Natural killer cell treated with Interleukin-12 subunit alpha and Interleukin-12 subunit beta and Interleukin-15 and Interleukin-18, amount 100 ng/mL, for 72 hours (primary cell): ENCODE data around the gene IL4I1. TPM values are rescaled to one million over a fixed set of nuclear protein-coding genes. Genes with fewer than 3 reads are reported as not detected.

ENCODE experiments used
- ATAC-seq, 2 donors: fragments of 150-1000 bp; cut with Tn5 transposase in 1 of 2; sonication (Bioruptor Pico), chemical (Tn5 transposase) in 1 of 2; 2 replicates each; pipeline ENCODE4 v1.10.0; 2021
- DNase-seq: peaks from one replicate; pipeline ENCODE4 v3.0.0; 2022; ENCODE audit warnings: low spot score
- H3K27ac Mint-ChIP-seq, 2 donors: 1 replicate in 1 of 2; 2 replicates in 1 of 2; pipeline ENCODE4 v1.8.0; 2022; ENCODE audit warnings: mixed read lengths in 2 of 2, mild to moderate bottlenecking in 1 of 2, moderate library complexity in 1 of 2
- H3K27me3 Mint-ChIP-seq, 2 donors: 1 replicate in 1 of 2; 2 replicates in 1 of 2; pipeline ENCODE4 v1.8.0; 2022; ENCODE audit warnings: mixed read lengths in 2 of 2
- H3K36me3 Mint-ChIP-seq: one replicate; pipeline ENCODE4 v1.8.0; 2022; ENCODE audit warnings: mixed read lengths
- H3K4me1 Mint-ChIP-seq, 2 donors: 1 replicate in 1 of 2; 2 replicates in 1 of 2; pipeline ENCODE4 v1.8.0; 2022; ENCODE audit warnings: low read depth in 2 of 2, mixed read lengths in 2 of 2, mild to moderate bottlenecking in 1 of 2
- H3K4me3 Mint-ChIP-seq: one replicate; pipeline ENCODE4 v1.8.0; 2022; ENCODE audit warnings: mixed read lengths
- H3K9me3 Mint-ChIP-seq: 2 replicates; pipeline ENCODE4 v1.8.0; 2022; ENCODE audit warnings: mixed read lengths
- total RNA-seq, 2 donors: library from RNA; stranded (reverse); gene quantifications; one replicate each; pipeline ENCODE4 v1.2.3, GENCODE V29; 2022

The IL4I1 gene
- total RNA-seq, 2 donors from 2014 or later: 2.4 to 15.1 TPM

- Mint-ChIP-seq H3K27me3 (no peaks in the 10 kb centered on the region), H3K27ac (no peak overlapping the region), H3K9me3 (no peaks in the 10 kb centered on the region), H3K4me1 (no peaks in the 10 kb centered on the region), H3K36me3 (no peaks in the 10 kb centered on the region), H3K4me3 (no peak overlapping the region)
- DNase-seq: no peak
- ATAC-seq: no peak
These were observed 11.9 kb downstream of the IL4I1 start for GRCh38 chr19:49884760-49885159.

- no peaks in the 10 kb centered on the region for H3K9me3 Mint-ChIP-seq
- H3K4me1 Mint-ChIP-seq: peaks cover 0 to 1% of the 10 kb centered on the region in 2 donors
- DNase-seq: no peak
- H3K4me3 Mint-ChIP-seq: no peak overlapping the region
- no peaks in the 10 kb centered on the region for H3K36me3 Mint-ChIP-seq
- no peaks in the 10 kb centered on the region for H3K27me3 Mint-ChIP-seq
- H3K27ac Mint-ChIP-seq: no peak overlapping the region
- ATAC-seq: no peak
These were observed 12.6 kb downstream of the IL4I1 start for GRCh38 chr19:49884109-49884508.

GRCh38 chr19:49883094-49883493 is 13.6 kb downstream of the IL4I1 start:
- ATAC-seq: no peak

GRCh38 chr19:49882643-49883042 is 14.0 kb downstream of the IL4I1 start:
- DNase-seq (no peak), ATAC-seq (no peak)
- Mint-ChIP-seq H3K36me3 (no peaks in the 10 kb centered on the region), H3K27ac (no peak overlapping the region), H3K4me3 (no peak overlapping the region), H3K9me3 (no peaks in the 10 kb centered on the region), H3K4me1 (peaks cover 11 to 15% of the 10 kb centered on the region in 2 donors), H3K27me3 (no peaks in the 10 kb centered on the region)

More at GRCh38 chr19:49883094-49883493, 13.6 kb downstream of the IL4I1 start:
- no peaks in the 10 kb centered on the region for H3K36me3 Mint-ChIP-seq
- H3K27ac Mint-ChIP-seq: no peak overlapping the region
- H3K4me1 Mint-ChIP-seq: peaks cover 8 to 12% of the 10 kb centered on the region in 2 donors
- no peak for DNase-seq
- no peaks in the 10 kb centered on the region for H3K9me3 Mint-ChIP-seq
- H3K27me3 Mint-ChIP-seq: no peaks in the 10 kb centered on the region
- H3K4me3 Mint-ChIP-seq: no peak overlapping the region

- no peaks in the 10 kb centered on the region for H3K36me3 Mint-ChIP-seq
- H3K4me1 Mint-ChIP-seq: peaks cover 11 to 15% of the 10 kb centered on the region in 2 donors
- no peaks in the 10 kb centered on the region for H3K27me3 Mint-ChIP-seq
- no peak overlapping the region for H3K4me3 Mint-ChIP-seq
- no peaks in the 10 kb centered on the region for H3K9me3 Mint-ChIP-seq
- DNase-seq (no peak), ATAC-seq (no peak)
- H3K27ac Mint-ChIP-seq: no peak overlapping the region
These were observed 14.9 kb downstream of the IL4I1 start for GRCh38 chr19:49881672-49882394.

- H3K36me3 Mint-ChIP-seq: no peaks in the 10 kb centered on the region
- no peak overlapping the region for H3K27ac Mint-ChIP-seq
These were observed 15.5 kb downstream of the IL4I1 start for GRCh38 chr19:49881186-49881585.

GRCh38 chr19:49880162-49880869 is 16.4 kb downstream of the IL4I1 start:
- Mint-ChIP-seq H3K9me3 (no peaks in the 10 kb centered on the region), H3K27me3 (no peaks in the 10 kb centered on the region), H3K36me3 (no peaks in the 10 kb centered on the region), H3K4me3 (no peak overlapping the region), H3K4me1 (peaks cover 17 to 21% of the 10 kb centered on the region in 2 donors), H3K27ac (no peak overlapping the region)
- DNase-seq: no peak
- no peak for ATAC-seq

More at GRCh38 chr19:49881186-49881585, 15.5 kb downstream of the IL4I1 start:
- H3K9me3 Mint-ChIP-seq: no peaks in the 10 kb centered on the region
- no peak for DNase-seq
- H3K4me3 Mint-ChIP-seq: no peak overlapping the region
- H3K4me1 Mint-ChIP-seq: peaks cover 11 to 15% of the 10 kb centered on the region in 2 donors
- H3K27me3 Mint-ChIP-seq: no peaks in the 10 kb centered on the region
- ATAC-seq: no peak

- Mint-ChIP-seq H3K36me3 (no peaks in the 10 kb centered on the region), H3K27me3 (no peaks in the 10 kb centered on the region), H3K27ac (no peak overlapping the region), H3K4me1 (peaks cover 22 to 26% of the 10 kb centered on the region in 2 donors), H3K9me3 (no peaks in the 10 kb centered on the region), H3K4me3 (no peak overlapping the region)
- DNase-seq (no peak), ATAC-seq (no peak)
These were observed 17.3 kb downstream of the IL4I1 start for GRCh38 chr19:49879243-49879963.

- Mint-ChIP-seq H3K36me3 (no peaks in the 10 kb centered on the region), H3K4me3 (no peak overlapping the region), H3K4me1 (peaks cover 22 to 26% of the 10 kb centered on the region in 2 donors), H3K27me3 (no peaks in the 10 kb centered on the region), H3K27ac (no peak overlapping the region), H3K9me3 (no peaks in the 10 kb centered on the region)
- no peak for DNase-seq
- no peak for ATAC-seq
These were observed 18.0 kb downstream of the IL4I1 start for GRCh38 chr19:49878744-49879070.

GRCh38 chr19:49877879-49878743 is 18.6 kb downstream of the IL4I1 start:
- Mint-ChIP-seq H3K4me3 (no peak overlapping the region), H3K36me3 (no peaks in the 10 kb centered on the region), H3K27me3 (no peaks in the 10 kb centered on the region), H3K27ac (no peak overlapping the region), H3K4me1 (peaks cover 22 to 26% of the 10 kb centered on the region in 2 donors), H3K9me3 (no peaks in the 10 kb centered on the region)
- peak; percentile 84 to 85 for ATAC-seq
- peak; percentile 100 for DNase-seq

- Mint-ChIP-seq H3K9me3 (no peaks in the 10 kb centered on the region), H3K27me3 (no peaks in the 10 kb centered on the region), H3K4me1 (peaks cover 22 to 26% of the 10 kb centered on the region in 2 donors), H3K27ac (no peak within 1 kb of the TSS), H3K4me3 (no peak within 1 kb of the TSS), H3K36me3 (no peaks in the 10 kb centered on the region)
- ATAC-seq (peak; percentile 82 to 84), DNase-seq (peak; percentile 100)
These were observed 19.4 kb downstream of the IL4I1 start, which contains the start of the genes AKT1S1 and TBC1D17 for GRCh38 chr19:49877020-49877878. Gene AKT1S1 (minus strand): TSS chr19:49877355. CDS start chr19:49873295, 4,060 bp downstream. Gene TBC1D17 (plus strand): TSS chr19:49877702. CDS start chr19:49877724, 22 bp downstream.

- H3K36me3 Mint-ChIP-seq: no peaks in the 10 kb centered on the region
These were observed 20.2 kb downstream of the IL4I1 start for GRCh38 chr19:49876422-49877019.

More at GRCh38 chr19:49876422-49877019, 20.2 kb downstream of the IL4I1 start:
- peak; percentile 75 to 82 for ATAC-seq
- Mint-ChIP-seq H3K27ac (no peak overlapping the region), H3K4me3 (no peak overlapping the region), H3K4me1 (peaks cover 27 to 31% of the 10 kb centered on the region in 2 donors), H3K27me3 (no peaks in the 10 kb centered on the region), H3K9me3 (no peaks in the 10 kb centered on the region)
- peak; percentile 98 for DNase-seq
